SK-N-MC (cell line): ENCODE results near the gene CDC42BPB.

ENCODE experiments used
- DNase-seq: peaks from one replicate; pipeline ENCODE4 v3.0.0-alpha.2; 2011; ENCODE audit warnings: low read depth, low spot score
- H3K27ac ChIP-seq: fragments of 200-600 bp; sonication (generic); 2 replicates; pipeline ENCODE4 v1.5.1; 2016; ENCODE audit warnings: mixed run types
- H3K36me3 ChIP-seq: fragments of 200-600 bp; sonication (generic); 2 replicates; pipeline ENCODE4 v1.6.1; 2017; ENCODE audit warnings: antibody characterized with exemption, low read length, mixed read lengths; ENCODE audit not compliant: insufficient read depth
- H3K4me3 ChIP-seq: fragments of 200-600 bp; sonication (generic); 2 replicates; pipeline ENCODE4 v1.5.1; 2016
- H3K9ac ChIP-seq: fragments of 200-600 bp; sonication (generic); 2 replicates; pipeline ENCODE4 v1.8.0; 2017; ENCODE audit warnings: mixed run types, mixed read lengths; ENCODE audit not compliant: insufficient read length
- H3K9me3 ChIP-seq: fragments of 200-600 bp; sonication (generic); 2 replicates; pipeline ENCODE4 v1.6.1; 2017; ENCODE audit warnings: low read depth, mild to moderate bottlenecking, antibody characterized with exemption, low read length, moderate library complexity, mixed read lengths
- EZH2 ChIP-seq: fragments of 200-600 bp; sonication (generic); IDR thresholded peaks from one replicate; pipeline ENCODE4 v1.6.1; 2017; ENCODE audit warnings: antibody characterized with exemption
- FOXP2 ChIP-seq: optimal IDR thresholded peaks from 2 replicates; pipeline ENCODE3; 2011; ENCODE audit warnings: mild to moderate bottlenecking, moderate library complexity; ENCODE audit not compliant: insufficient read depth; ENCODE audit errors: extremely low read length, control extremely low read depth
- POLR2AphosphoS5 ChIP-seq: IDR thresholded peaks from 2 replicates; pipeline ENCODE4 v1.6.1; 2012; ENCODE audit warnings: mild to moderate bottlenecking, low read depth, low read length, borderline replicate concordance

Gene CDC42BPB

DNA sequence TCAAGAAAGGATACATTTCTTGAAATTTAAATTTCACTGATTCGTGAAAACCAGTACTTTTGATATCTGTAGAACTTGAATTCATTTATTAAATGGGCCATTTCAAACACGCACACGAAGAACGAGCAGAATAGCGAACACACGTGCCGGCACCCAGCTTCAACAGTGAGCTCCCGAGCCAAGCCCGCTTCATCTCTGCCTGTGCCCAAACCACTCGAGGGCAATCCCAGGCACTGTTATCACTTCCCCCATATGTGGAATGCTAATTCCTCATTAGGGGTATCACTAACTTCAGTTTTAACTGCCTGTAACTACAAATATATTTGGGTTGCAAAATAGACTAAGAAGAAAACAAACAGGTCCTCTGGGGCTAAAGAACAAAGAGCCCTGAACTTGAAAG, 86.9 kb downstream of the CDC42BPB start:
- Histone ChIP-seq H3K36me3 (peaks cover 69% of the 10 kb centered on the region), H3K9ac (no peak overlapping the region)
- TF ChIP-seq POLR2AphosphoS5 (no peak), FOXP2 (no peak), EZH2 (no peak)

DNA sequence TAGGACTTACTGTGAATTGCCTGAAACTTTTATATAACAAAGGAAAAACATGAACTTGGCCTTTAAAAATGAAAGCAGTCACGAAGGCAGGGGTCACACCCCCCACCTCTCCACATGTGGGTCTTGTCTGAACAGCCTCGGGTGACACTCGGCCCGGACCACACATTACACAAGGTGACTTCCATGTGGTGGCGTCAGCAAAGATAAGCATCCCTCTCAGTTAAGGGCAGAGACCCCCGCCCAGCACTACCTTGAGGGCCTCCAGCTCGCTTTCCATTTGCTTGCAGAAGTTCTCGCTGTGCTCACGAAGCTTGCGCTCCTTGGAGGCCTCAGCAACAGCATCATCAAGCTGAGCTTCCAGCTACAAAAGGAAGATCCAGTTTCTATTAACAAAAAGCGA, 87.4 kb downstream of the CDC42BPB start:
- H3K4me3 ChIP-seq, result no peak overlapping the region
- TF ChIP-seq POLR2AphosphoS5 (no peak), FOXP2 (no peak), EZH2 (no peak)
- H3K36me3 ChIP-seq, result peaks cover 70% of the 10 kb centered on the region
- H3K9ac ChIP-seq, result no peak overlapping the region
- H3K9me3 ChIP-seq, result no peaks in the 10 kb centered on the region
- peak overlapping the region; percentile 47; the same call in 1 of the 2 replicates for H3K27ac ChIP-seq
- no peak for DNase-seq

More for the DNA sequence above, 86.9 kb downstream of the CDC42BPB start:
- H3K27ac ChIP-seq, result peak overlapping the region; percentile 47
- H3K4me3 ChIP-seq, result no peak overlapping the region
- no peaks in the 10 kb centered on the region for H3K9me3 ChIP-seq
- DNase-seq, result no peak

DNA sequence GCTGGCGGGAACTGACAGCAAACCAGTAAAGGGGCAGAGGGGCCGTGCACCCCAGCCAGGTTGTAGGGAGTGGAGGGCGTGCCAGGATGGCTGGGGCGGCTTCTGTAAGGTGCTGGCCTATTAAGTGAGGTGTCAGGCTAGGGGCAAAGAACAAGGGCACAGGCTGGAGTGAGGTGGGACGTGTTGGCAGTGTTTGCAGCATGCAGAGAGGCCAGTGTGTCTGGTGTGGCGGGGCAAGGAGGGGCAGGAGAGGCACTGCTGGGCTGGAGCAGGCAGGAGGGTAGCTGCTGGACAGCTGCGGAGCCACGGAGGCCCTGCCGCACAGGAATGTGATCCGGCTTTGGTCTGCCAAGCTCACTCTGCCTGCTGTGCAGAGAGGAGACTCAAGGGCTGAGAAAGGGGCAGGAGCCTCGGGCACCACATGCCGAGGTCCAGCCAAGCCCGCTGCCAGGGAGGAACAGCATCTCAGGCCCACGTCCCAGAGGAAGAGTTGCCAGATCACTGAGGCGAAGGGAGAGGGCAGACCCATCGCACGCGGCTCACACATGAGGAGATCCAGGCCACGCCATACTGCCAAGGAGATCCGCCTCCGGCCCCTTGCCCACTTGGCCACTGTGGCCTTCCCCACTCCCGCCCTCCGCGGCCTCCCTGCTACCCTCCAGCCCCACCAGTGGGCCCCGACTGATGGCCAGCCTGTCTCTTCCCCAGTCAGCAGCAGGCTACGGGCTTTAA, 88.1 kb downstream of the CDC42BPB start:
- TF ChIP-seq FOXP2 (no peak), POLR2AphosphoS5 (no peak), EZH2 (no peak)
- H3K36me3 ChIP-seq, result peaks cover 73% of the 10 kb centered on the region
- H3K9ac ChIP-seq, result no peak overlapping the region
- H3K9me3 ChIP-seq, result no peaks in the 10 kb centered on the region
- H3K4me3 ChIP-seq, result no peak overlapping the region
- no peak overlapping the region for H3K27ac ChIP-seq
- no peak for DNase-seq

DNA sequence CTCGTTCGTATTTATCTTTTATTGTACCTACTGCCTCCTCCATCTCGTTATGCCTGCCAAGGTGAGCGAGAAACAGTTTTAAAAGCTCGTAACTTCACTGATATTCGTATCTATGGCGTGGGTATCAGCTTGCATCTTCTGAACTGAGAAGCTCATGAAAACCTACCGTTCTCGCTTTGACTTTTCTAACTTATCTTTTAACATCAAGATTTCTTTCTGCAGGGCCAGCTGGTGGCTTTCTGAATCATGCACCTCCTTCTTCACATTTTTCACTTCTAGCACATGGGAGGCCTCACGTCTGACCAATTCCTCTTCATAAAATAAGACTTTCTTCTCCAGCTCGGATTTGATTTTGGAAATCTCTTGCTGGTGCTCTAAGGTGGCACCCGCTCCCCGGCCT, 89.0 kb downstream of the CDC42BPB start:
- Histone ChIP-seq H3K9ac (no peak overlapping the region), H3K4me3 (no peak overlapping the region), H3K27ac (no peak overlapping the region), H3K9me3 (no peaks in the 10 kb centered on the region), H3K36me3 (peaks cover 82% of the 10 kb centered on the region)
- TF ChIP-seq FOXP2, result no peak
- no peak for TF ChIP-seq POLR2AphosphoS5
- no peak for TF ChIP-seq EZH2
- no peak for DNase-seq

DNA sequence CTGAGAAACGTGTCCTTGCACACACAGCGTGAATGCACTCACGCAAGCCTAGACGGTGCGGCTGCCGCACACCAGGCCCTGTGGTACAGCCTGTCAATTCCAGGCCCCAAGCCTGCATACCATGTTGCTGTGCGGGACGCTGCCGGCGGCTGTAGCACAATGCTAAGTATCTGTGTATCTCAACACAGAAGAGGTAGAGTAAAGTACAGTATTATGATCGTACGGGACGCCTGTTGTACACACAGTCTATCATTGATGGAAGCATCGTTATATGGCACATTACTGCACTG, 89.9 kb downstream of the CDC42BPB start:
- no peak for TF ChIP-seq FOXP2
- no peak for TF ChIP-seq POLR2AphosphoS5
- no peak for TF ChIP-seq EZH2
- no peak overlapping the region for H3K27ac ChIP-seq
- no peak overlapping the region for H3K4me3 ChIP-seq
- no peak for DNase-seq
- no peaks in the 10 kb centered on the region for H3K9me3 ChIP-seq
- peaks cover 82% of the 10 kb centered on the region for H3K36me3 ChIP-seq
- H3K9ac ChIP-seq, result no peak overlapping the region

DNA sequence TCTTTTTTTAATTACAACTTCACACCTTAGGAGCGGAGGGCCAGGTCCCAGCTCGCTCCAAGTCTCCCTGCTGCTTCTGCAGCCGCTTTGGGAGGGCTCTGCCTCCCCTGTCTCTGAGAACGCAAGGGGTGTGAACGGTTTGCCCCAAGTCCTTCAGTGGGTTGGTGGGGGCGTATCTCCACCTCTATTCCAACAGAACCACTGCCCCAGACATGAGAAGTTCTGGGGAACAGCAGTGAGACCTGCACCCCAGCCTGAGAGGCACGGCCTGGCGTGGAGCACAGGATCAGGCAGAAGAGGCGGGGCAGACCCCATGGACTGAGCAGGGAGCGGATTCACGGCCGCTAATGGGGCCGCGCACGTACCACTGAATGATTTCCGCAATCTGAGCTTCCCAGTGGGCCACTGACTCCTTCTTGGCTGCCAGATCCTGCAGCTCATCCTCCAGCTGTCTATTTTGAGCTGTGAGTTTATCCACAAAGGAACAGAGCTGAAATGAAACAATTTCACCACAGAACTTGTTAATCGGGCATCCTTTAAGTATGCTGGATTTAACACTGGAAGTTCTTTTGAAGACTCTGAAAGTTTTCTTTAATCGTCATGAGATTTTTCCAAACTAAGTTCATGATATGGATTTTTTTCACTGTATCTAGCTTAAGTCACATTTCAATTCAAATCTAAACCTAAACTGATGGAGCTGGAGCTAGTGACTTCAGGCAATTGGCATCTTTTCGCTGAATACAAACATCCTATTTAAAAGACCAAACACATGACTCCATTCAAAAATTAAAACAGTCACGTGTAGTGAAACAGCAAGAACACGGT, 90.5 kb downstream of the CDC42BPB start:
- Histone ChIP-seq H3K9me3 (no peaks in the 10 kb centered on the region), H3K36me3 (peaks cover 86% of the 10 kb centered on the region), H3K27ac (no peak overlapping the region), H3K9ac (no peak overlapping the region), H3K4me3 (no peak overlapping the region)
- DNase-seq, result no peak
- TF ChIP-seq POLR2AphosphoS5 (no peak), EZH2 (no peak), FOXP2 (no peak)

DNA sequence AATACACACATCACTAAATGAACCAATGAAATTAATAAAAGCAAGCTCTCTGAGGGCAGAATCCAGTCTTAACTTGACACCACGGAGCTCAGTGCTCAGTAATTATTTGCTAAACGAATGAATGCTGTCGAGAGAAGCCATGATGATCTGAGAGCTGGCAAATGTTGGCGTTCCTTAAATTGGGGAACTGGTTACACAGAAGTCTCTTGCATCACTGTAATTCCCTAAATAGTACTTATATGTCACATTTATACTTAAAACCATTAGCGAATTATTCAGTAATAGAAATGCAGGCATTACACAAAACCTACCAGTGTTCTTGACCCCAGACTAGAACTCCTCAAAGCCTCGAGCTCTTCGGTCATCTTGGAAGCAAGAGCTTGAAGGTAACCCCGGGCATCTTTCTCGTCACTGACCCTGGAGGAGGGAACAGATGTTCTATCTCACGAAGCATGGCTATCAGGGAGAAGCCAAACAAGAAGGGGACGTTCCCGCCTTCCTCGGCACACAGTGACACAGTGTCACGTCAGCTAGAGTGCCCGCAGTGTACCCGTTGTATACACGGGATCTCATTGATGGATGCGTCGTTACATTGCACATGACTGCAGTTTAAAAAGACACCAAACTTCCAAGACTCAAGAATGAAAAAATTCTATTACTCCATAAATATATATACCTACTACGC, 91.2 kb downstream of the CDC42BPB start:
- no peak overlapping the region for H3K9ac ChIP-seq
- DNase-seq, result no peak
- H3K4me3 ChIP-seq, result no peak overlapping the region
- TF ChIP-seq FOXP2 (no peak), POLR2AphosphoS5 (no peak)
- H3K36me3 ChIP-seq, result peaks cover 81% of the 10 kb centered on the region
- no peaks in the 10 kb centered on the region for H3K9me3 ChIP-seq
- H3K27ac ChIP-seq, result no peak overlapping the region

DNA sequence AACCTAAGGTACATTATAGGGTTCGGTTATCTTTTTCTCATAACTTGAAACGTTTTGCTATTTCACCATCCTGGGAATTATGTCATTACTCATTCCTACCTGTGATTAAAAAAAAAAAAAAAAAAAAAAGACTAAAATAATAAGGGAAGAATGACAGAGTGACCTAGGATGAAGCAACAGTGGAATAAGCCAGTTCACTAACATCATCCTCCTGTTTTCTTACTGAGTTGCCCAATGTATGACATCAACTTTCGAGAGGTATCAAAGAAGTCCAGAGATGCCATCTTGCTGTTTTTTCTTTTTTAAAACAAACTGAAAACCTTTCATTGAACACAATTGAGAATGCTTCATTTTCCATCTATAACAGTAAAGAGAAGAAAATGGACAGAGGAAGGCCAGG, 92.1 kb downstream of the CDC42BPB start:
- TF ChIP-seq POLR2AphosphoS5, result no peak
- no peak for TF ChIP-seq EZH2
- TF ChIP-seq FOXP2, result no peak
- Histone ChIP-seq H3K9ac (no peak overlapping the region), H3K36me3 (peaks cover 76% of the 10 kb centered on the region), H3K9me3 (no peaks in the 10 kb centered on the region), H3K27ac (no peak overlapping the region), H3K4me3 (no peak overlapping the region)
- DNase-seq, result no peak
